ENCODE data around the gene SELENOM.
A peak's percentile ranks its signal among the peaks of the same experiment; 100 is the strongest.
"Not testable (repeated sequence)": the region's sequence is repeated elsewhere in the genome, so short reads cannot be mapped to it uniquely, and the experiment has no call there.

The SELENOM gene

DNA sequence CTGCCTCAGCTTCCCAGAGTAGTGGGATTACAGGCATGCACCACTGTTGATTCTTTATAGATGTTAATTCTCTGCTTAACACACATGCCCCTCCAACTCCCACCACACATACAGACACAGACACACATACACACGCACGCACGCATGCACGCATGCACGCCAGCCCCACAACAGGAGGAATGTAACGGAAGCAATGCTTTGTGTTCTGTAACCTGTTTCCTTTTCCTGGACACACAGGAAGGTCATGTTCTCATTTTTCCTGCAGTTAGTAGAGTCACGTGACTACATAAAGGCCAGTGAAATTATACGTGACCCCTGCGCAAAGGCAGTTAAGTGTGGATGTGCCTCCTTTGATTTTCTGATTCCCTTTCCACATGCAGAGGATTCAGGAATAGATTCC lies 34.2 kb downstream of the SELENOM start:
- H3K9ac ChIP-seq; H3K4me1 ChIP-seq (ENCODE audit: low read depth, poor library complexity, severe bottlenecking); H3K79me2 ChIP-seq (ENCODE audit: insufficient read depth, low read depth); H4K20me1 ChIP-seq (ENCODE audit: insufficient read depth); H3K4me2 ChIP-seq; H3K4me3 ChIP-seq (IDR thresholded peaks at IDR 0.05; ENCODE audit: insufficient read depth, low read depth, low read length); H2AFZ ChIP-seq (ENCODE audit: low read depth); H3K27ac ChIP-seq; H3K36me3 ChIP-seq (ENCODE audit: insufficient read depth); H3K27me3 ChIP-seq (ENCODE audit: insufficient read depth, low read depth): not testable (repeated sequence)

DNA sequence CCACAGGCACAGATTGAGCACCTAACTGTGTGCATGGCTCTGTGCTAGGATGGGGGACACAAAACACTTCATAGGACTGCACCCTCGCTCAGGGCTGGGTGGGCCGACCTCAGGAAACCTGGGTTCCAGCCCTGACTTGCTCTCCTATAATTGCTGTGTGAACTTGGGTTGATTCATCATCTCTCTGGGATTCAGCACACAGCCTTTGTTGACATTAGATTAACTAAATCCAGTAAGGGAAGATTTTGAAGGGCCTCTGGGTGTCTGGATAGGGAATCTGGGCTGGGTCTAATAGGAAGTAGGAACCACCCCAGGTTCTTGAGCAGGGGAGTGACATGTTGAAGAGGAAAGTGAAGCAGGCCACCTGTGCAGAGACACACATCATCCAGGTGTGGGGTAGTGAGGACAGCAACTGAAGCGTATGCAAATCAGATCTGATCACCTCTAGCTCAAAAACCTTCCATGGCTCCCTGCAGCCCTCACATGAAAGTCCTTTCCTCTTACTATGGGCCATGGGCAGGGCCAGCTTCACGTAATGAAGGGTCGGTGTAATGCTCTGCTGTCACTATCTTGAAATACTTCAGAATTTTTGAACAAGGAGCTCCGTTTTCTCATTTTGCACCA lies 37.6 kb downstream of the SELENOM start:
- not testable (repeated sequence) for H3K27me3 ChIP-seq (ENCODE audit: insufficient read depth, low read depth); H3K9ac ChIP-seq; H2AFZ ChIP-seq (ENCODE audit: low read depth); H3K4me3 ChIP-seq (IDR thresholded peaks at IDR 0.05; ENCODE audit: insufficient read depth, low read depth, low read length); H3K27ac ChIP-seq; H3K4me1 ChIP-seq (ENCODE audit: low read depth, poor library complexity, severe bottlenecking); H4K20me1 ChIP-seq (ENCODE audit: insufficient read depth); H3K79me2 ChIP-seq (ENCODE audit: insufficient read depth, low read depth); H3K36me3 ChIP-seq (ENCODE audit: insufficient read depth); H3K4me2 ChIP-seq

DNA sequence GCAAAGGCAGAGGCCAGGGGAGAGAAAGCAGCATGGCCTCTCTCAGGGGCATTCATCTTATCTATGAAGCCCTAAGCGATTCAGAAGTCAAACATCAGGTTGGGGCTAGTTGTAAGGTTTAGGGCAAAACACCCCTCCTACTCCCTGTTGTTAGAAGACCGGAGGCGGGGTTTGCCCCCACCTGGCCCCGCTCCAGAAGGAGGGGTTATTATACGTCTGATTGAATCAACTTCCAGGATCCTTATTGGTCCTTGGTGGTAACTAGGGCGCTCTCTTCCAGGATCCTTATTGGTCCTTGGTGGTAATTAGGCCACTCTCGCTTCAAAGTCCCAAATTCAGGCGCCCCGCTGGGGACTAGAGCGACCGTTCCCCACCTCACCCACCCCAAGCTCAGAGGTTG lies 38.4 kb downstream of the SELENOM start:
- no peaks in the 10 kb centered on the region for H3K36me3 ChIP-seq (ENCODE audit: insufficient read depth)
- H3K4me3 ChIP-seq (IDR thresholded peaks at IDR 0.05; ENCODE audit: insufficient read depth, low read depth, low read length), result no peak overlapping the region
- no peaks in the 10 kb centered on the region for H3K4me1 ChIP-seq (ENCODE audit: low read depth, poor library complexity, severe bottlenecking)
- H4K20me1 ChIP-seq (ENCODE audit: insufficient read depth), result no peaks in the 10 kb centered on the region
- H3K27ac ChIP-seq, result no peak overlapping the region
- no peak overlapping the region for H3K9ac ChIP-seq
- H3K27me3 ChIP-seq (ENCODE audit: insufficient read depth, low read depth), result no peaks in the 10 kb centered on the region
- H3K4me2 ChIP-seq, result no peak overlapping the region
- no peak overlapping the region for H2AFZ ChIP-seq (ENCODE audit: low read depth)
- no peaks in the 10 kb centered on the region for H3K79me2 ChIP-seq (ENCODE audit: insufficient read depth, low read depth)
- TF ChIP-seq, protein P1, sequence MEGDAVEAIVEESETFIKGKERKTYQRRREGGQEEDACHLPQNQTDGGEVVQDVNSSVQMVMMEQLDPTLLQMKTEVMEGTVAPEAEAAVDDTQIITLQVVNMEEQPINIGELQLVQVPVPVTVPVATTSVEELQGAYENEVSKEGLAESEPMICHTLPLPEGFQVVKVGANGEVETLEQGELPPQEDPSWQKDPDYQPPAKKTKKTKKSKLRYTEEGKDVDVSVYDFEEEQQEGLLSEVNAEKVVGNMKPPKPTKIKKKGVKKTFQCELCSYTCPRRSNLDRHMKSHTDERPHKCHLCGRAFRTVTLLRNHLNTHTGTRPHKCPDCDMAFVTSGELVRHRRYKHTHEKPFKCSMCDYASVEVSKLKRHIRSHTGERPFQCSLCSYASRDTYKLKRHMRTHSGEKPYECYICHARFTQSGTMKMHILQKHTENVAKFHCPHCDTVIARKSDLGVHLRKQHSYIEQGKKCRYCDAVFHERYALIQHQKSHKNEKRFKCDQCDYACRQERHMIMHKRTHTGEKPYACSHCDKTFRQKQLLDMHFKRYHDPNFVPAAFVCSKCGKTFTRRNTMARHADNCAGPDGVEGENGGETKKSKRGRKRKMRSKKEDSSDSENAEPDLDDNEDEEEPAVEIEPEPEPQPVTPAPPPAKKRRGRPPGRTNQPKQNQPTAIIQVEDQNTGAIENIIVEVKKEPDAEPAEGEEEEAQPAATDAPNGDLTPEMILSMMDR (conservative IDR thresholded peaks at IDR 0.05; ENCODE audit: low read depth, low read length), result no peak

DNA sequence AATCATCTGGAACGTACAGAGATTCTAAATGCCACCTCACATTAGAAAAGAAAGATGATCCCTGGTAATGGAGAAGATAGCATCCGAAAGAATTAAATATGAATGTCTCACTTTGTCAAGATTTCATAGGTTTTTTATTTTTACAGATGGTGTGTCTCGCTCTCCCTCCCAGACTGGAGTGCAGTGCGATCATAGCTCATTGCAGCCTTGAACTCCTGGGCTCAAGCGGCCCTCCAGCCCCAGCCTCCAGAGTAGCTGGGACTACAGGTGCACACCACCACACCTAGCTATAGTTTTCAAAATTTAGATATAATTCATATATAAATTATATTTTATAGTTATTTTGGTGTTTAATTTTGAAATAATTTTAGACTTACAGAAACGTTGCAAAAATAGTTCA lies 43.0 kb downstream of the SELENOM start:
- H3K4me3 ChIP-seq (IDR thresholded peaks at IDR 0.05; ENCODE audit: insufficient read depth, low read depth, low read length), result no peak overlapping the region
- TF ChIP-seq, protein P1 (conservative IDR thresholded peaks at IDR 0.05; ENCODE audit: low read depth, low read length), result no peak
- H4K20me1 ChIP-seq (ENCODE audit: insufficient read depth), result no peaks in the 10 kb centered on the region
- no peaks in the 10 kb centered on the region for H3K79me2 ChIP-seq (ENCODE audit: insufficient read depth, low read depth)
- H3K4me2 ChIP-seq, result no peak overlapping the region
- H3K4me1 ChIP-seq (ENCODE audit: low read depth, poor library complexity, severe bottlenecking), result no peaks in the 10 kb centered on the region
- no peak overlapping the region for H3K9ac ChIP-seq
- H2AFZ ChIP-seq (ENCODE audit: low read depth), result peak overlapping the region; percentile 33; the same call in 1 of the 2 replicates
- H3K36me3 ChIP-seq (ENCODE audit: insufficient read depth), result no peaks in the 10 kb centered on the region
- no peak overlapping the region for H3K27ac ChIP-seq
- no peaks in the 10 kb centered on the region for H3K27me3 ChIP-seq (ENCODE audit: insufficient read depth, low read depth)

DNA sequence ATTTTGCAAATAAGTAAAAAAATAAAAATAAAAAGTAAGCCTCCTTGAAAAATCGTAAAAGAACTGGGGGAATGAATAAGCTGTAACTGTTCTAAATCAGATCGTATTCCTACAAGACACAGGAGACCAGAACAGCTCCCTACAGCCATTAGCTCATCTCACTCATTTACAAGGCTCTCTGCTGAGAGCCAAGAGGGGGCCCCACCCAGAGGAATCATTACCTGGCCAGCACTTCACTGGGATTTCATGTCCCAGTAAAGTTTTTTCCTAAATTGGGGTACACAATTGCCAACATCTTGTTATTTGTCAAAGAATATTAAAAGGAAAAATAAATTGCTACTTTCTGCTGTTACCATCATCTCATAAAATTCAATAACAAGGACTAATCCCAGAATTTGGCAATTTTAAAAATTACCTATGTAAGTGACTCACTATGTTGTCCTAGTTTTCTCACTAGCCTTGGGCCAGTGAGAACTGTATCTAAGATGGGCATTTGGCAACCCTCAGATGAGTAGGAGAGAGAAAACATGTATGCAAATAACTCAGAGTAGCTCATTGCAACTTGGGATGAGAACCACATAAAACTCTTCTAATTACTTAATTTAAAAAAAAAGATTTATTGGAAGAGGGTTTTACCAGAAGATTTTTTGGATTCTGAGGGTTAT lies 44.7 kb downstream of the SELENOM start:
- TF ChIP-seq, protein P1 (conservative IDR thresholded peaks at IDR 0.05; ENCODE audit: low read depth, low read length), result no peak
- Histone ChIP-seq H3K4me2 (no peak overlapping the region), H3K27ac (no peak overlapping the region), H3K4me3 (IDR thresholded peaks at IDR 0.05; ENCODE audit: insufficient read depth, low read depth, low read length) (no peak overlapping the region), H3K36me3 (ENCODE audit: insufficient read depth) (no peaks in the 10 kb centered on the region), H3K79me2 (ENCODE audit: insufficient read depth, low read depth) (no peaks in the 10 kb centered on the region), H3K27me3 (ENCODE audit: insufficient read depth, low read depth) (no peaks in the 10 kb centered on the region), H2AFZ (ENCODE audit: low read depth) (no peak overlapping the region), H4K20me1 (ENCODE audit: insufficient read depth) (no peaks in the 10 kb centered on the region), H3K9ac (no peak overlapping the region), H3K4me1 (ENCODE audit: low read depth, poor library complexity, severe bottlenecking) (no peaks in the 10 kb centered on the region)

DNA sequence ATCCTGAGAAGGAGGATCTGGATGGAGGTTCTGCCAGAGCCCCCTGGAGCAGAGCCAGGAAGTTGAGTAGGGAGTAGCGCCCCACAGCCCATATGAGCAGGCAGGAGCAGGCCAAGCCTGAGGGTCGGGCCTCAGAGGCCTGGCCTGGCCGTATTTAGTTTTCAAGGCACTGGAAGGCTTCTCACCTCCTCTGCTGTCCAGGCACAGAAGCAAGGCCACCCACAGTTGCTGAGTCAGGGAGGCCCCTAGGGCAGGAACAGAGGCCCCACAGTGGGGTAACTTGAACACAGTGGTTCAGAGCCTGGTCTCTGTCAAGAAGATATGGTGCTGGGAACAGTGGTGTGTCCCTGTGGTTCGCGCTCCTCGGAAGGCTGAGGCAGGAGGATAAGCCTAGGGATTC lies 47.7 kb downstream of the SELENOM start:
- H3K27ac ChIP-seq; H4K20me1 ChIP-seq (ENCODE audit: insufficient read depth); H3K9ac ChIP-seq; H2AFZ ChIP-seq (ENCODE audit: low read depth); H3K4me3 ChIP-seq (IDR thresholded peaks at IDR 0.05; ENCODE audit: insufficient read depth, low read depth, low read length); H3K27me3 ChIP-seq (ENCODE audit: insufficient read depth, low read depth); H3K4me2 ChIP-seq; H3K4me1 ChIP-seq (ENCODE audit: low read depth, poor library complexity, severe bottlenecking); H3K36me3 ChIP-seq (ENCODE audit: insufficient read depth); H3K79me2 ChIP-seq (ENCODE audit: insufficient read depth, low read depth): not testable (repeated sequence)
